AG10803 (cell line): ENCODE measurements around the gene RNF224.

Experiments
- DNase-seq: peaks from one replicate; pipeline ENCODE4 v3.0.0; 2010; ENCODE audit warnings: low read depth
- H3K4me3 ChIP-seq: 2 replicates; pipeline ENCODE4 v1.5.1; 2011; ENCODE audit warnings: mild to moderate bottlenecking, low read length, control low read depth
- TF ChIP-seq, protein P1 (sequence below): conservative IDR thresholded peaks from 2 replicates; pipeline ENCODE4 v1.5.1; 2011; ENCODE audit warnings: mild to moderate bottlenecking, low read length, control low read depth, inconsistent platforms

The RNF224 gene

GRCh38 chr9:137266585-137267453 lies 39.5 kb downstream of the RNF224 start:
- no peak overlapping the region for H3K4me3 ChIP-seq
- TF ChIP-seq, protein P1, sequence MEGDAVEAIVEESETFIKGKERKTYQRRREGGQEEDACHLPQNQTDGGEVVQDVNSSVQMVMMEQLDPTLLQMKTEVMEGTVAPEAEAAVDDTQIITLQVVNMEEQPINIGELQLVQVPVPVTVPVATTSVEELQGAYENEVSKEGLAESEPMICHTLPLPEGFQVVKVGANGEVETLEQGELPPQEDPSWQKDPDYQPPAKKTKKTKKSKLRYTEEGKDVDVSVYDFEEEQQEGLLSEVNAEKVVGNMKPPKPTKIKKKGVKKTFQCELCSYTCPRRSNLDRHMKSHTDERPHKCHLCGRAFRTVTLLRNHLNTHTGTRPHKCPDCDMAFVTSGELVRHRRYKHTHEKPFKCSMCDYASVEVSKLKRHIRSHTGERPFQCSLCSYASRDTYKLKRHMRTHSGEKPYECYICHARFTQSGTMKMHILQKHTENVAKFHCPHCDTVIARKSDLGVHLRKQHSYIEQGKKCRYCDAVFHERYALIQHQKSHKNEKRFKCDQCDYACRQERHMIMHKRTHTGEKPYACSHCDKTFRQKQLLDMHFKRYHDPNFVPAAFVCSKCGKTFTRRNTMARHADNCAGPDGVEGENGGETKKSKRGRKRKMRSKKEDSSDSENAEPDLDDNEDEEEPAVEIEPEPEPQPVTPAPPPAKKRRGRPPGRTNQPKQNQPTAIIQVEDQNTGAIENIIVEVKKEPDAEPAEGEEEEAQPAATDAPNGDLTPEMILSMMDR, result no peak
- DNase-seq, result no peak

- H3K4me3 ChIP-seq, result no peak overlapping the region
- TF ChIP-seq, protein P1, result no peak
- DNase-seq, result no peak
Observed at GRCh38 chr9:137267933-137268355, 40.6 kb downstream of the RNF224 start.

DNA sequence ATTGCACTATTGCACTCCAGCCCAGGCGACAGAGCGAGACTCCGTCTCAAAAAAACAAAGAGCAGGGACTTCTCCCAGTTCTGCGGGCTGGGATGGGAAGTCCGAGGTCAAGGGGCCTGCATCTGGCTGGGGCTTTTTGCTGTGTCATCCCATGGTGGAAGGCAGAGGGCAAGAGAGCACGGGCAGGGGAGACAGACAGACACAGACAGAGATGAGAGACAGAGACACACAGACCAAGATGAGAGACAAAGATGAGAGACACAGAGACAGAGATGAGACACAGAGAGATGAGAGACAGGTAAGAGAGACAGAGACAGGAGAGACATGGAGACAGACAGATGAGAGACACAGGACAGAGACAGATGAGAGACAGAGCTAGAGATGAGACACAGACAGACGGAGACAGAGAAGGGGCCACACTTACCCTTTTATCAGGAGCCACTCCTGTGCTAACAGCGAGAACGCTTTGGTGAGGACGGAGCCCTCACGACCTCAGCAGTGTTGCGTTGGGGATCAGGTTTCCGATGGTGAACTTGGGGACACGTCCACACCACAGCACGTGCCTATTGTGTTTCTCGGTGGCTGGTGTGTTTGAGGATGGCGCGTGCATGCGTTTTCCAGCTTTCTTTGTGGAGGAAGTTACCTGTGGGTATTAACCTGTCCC lies 41.4 kb downstream of the RNF224 start:
- TF ChIP-seq, protein P1, result no peak
- H3K4me3 ChIP-seq, result no peak overlapping the region
- no peak for DNase-seq

DNA sequence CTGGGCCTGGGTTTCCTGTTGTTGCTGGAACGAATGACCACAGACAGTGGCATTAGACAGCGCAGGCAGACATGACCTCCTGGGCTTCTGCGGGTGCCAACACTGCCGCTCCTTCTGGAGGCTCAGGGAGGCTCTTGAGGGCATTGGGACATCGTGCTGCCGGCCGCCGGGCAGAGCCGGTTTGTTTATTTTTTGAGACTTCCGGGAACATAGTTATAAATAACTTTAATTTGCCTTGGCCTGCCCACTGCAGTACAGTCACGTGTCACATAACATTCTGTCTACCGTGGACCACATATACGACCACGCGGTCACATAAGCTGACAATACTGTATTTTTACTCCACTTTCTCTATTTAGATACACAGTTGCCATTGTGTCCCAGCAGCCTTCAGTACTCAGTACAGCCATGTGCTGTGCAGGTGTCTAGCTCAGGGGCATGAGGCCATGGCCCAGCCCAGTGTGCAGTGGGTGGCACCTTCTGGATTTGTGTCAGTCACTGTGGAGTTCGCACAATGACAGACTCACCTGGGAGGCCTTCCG lies 42.0 kb downstream of the RNF224 start:
- H3K4me3 ChIP-seq, result no peak overlapping the region
- TF ChIP-seq, protein P1, result no peak
- DNase-seq, result peak; percentile 32

DNA sequence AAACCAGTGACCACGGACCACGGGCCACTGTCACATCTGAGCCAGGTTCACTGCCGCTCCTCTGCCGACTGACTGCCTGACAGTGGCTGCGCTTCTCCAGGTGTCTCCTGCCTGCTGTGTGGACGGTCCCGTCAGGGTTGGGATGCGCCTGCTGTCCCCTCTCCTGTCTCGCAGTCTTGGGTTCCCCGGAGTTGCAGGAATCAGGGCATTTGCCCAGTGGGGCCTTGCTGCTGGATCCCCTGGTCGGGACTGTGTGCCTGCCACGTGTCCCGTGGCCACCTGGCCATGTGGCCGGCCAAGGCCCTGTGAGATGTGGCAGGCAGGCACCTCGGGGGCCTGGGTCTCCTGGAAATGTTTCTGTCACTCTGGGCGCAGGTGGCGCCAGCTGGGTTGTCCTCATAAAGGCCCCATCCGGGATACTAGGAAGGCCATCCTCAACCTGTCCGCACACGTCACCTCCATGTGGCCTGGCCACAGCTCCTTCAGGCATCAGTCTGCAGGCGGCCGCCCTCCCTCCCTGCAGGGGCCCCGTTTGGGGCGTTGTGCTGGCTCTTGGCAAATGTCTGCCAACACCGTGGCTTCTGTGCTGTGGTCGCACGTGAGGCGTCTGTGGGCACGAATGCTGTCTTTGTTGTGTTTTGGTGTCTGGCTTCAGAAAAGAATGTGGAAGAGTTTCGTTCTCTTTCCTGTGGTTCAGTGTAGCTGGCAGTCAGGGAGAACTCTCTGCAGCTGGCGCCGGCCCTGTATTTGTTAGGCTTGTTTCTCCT lies 43.8 kb downstream of the RNF224 start:
- no peak for DNase-seq
- no peak overlapping the region for H3K4me3 ChIP-seq

GRCh38 chr9:137271696-137272076 lies 44.4 kb downstream of the RNF224 start:
- no peak overlapping the region for H3K4me3 ChIP-seq
- no peak for DNase-seq
- TF ChIP-seq, protein P1, result no peak

More for the DNA sequence above, 43.8 kb downstream of the RNF224 start:
- TF ChIP-seq, protein P1, result no peak
